GM12878 (cell line): ENCODE data around the gene CMTM2.

Experiments used
- ASH2L ChIP-seq: fragments of 300-600, 200-600 bp; sonication (generic); IDR thresholded peaks from 2 replicates; pipeline ENCODE4 v1.6.1; 2017; ENCODE audit warnings: low read depth, mild to moderate bottlenecking, borderline replicate concordance
- LARP7 ChIP-seq: fragments of 450-650 bp; IDR thresholded peaks from 2 replicates; pipeline ENCODE4 v1.6.1; 2017; ENCODE audit warnings: mild to moderate bottlenecking
- POLR2A ChIP-seq: IDR thresholded peaks from 2 replicates; pipeline ENCODE4 v1.6.1; 2011; ENCODE audit warnings: low read depth, mild to moderate bottlenecking, low read length
- POLR2AphosphoS5 ChIP-seq: IDR thresholded peaks from 2 replicates; pipeline ENCODE4 v1.6.1; 2011; ENCODE audit warnings: mild to moderate bottlenecking, low read length, inconsistent platforms
- ZBED1 ChIP-seq: IDR thresholded peaks from 2 replicates; pipeline ENCODE4 v1.6.1; 2016; ENCODE audit warnings: borderline replicate concordance
- TF ChIP-seq, protein P1 (sequence below): fragments of 450-650 bp; IDR thresholded peaks from 2 replicates; pipeline ENCODE4 v1.6.1; 2016; ENCODE audit warnings: mild to moderate bottlenecking
- TF ChIP-seq, protein P2 (sequence below), 3 experiments: IDR thresholded peaks in 2 of 3; conservative IDR thresholded peaks in 1 of 3; 2 replicates each; pipeline ENCODE4 v1.5.1; 2011; ENCODE audit warnings: low read depth in 3 of 3, low read length in 3 of 3, mild to moderate bottlenecking in 3 of 3, control low read depth in 2 of 3, moderate library complexity in 2 of 3, inconsistent platforms in 1 of 3, mixed read lengths in 1 of 3; ENCODE audit not compliant: control insufficient read depth in 2 of 3, insufficient read depth in 1 of 3; ENCODE audit errors: extremely low read depth in 1 of 3
- TF ChIP-seq, protein P3 (sequence below): fragments of 150-350 bp; IDR thresholded peaks from 2 replicates; pipeline ENCODE4 v1.6.1; 2016; ENCODE audit warnings: low read depth, low read length

DNA sequence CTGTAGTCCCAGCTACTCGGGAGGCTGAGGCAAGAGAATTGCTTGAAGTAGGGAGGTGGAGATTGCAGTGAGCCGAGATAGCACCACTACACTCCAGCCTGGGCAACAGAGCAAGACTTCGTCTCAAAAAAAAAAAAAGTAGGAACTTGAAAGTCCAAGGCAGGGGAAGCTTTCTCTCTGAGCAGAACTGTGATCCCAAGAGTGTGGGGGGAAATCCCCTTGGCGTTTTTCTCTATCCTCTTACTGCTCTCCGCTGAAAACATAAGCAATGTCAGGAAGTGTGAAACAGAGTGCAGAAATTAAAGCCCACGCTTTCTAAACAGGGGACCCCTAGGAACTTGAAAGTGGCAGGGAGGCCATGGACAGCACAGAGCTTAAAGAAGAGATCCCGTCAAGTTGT, 15.5 kb downstream of the CMTM2 start:
- TF ChIP-seq, protein P1, sequence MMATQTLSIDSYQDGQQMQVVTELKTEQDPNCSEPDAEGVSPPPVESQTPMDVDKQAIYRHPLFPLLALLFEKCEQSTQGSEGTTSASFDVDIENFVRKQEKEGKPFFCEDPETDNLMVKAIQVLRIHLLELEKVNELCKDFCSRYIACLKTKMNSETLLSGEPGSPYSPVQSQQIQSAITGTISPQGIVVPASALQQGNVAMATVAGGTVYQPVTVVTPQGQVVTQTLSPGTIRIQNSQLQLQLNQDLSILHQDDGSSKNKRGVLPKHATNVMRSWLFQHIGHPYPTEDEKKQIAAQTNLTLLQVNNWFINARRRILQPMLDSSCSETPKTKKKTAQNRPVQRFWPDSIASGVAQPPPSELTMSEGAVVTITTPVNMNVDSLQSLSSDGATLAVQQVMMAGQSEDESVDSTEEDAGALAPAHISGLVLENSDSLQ = no peak
- TF ChIP-seq POLR2A (no peak), POLR2AphosphoS5 (no peak), LARP7 (no peak), ZBED1 (no peak), ASH2L (no peak)
- TF ChIP-seq, protein P2, sequence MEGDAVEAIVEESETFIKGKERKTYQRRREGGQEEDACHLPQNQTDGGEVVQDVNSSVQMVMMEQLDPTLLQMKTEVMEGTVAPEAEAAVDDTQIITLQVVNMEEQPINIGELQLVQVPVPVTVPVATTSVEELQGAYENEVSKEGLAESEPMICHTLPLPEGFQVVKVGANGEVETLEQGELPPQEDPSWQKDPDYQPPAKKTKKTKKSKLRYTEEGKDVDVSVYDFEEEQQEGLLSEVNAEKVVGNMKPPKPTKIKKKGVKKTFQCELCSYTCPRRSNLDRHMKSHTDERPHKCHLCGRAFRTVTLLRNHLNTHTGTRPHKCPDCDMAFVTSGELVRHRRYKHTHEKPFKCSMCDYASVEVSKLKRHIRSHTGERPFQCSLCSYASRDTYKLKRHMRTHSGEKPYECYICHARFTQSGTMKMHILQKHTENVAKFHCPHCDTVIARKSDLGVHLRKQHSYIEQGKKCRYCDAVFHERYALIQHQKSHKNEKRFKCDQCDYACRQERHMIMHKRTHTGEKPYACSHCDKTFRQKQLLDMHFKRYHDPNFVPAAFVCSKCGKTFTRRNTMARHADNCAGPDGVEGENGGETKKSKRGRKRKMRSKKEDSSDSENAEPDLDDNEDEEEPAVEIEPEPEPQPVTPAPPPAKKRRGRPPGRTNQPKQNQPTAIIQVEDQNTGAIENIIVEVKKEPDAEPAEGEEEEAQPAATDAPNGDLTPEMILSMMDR (IDR thresholded peaks at IDR 0.05 in 2 of 3, conservative IDR thresholded peaks at IDR 0.05 in 1 of 3; ENCODE audit: control insufficient read depth in 2 of 3, extremely low read depth in 1 of 3, insufficient read depth in 1 of 3, low read depth in 3 of 3, low read length in 3 of 3) = no peak
- TF ChIP-seq, protein P3, sequence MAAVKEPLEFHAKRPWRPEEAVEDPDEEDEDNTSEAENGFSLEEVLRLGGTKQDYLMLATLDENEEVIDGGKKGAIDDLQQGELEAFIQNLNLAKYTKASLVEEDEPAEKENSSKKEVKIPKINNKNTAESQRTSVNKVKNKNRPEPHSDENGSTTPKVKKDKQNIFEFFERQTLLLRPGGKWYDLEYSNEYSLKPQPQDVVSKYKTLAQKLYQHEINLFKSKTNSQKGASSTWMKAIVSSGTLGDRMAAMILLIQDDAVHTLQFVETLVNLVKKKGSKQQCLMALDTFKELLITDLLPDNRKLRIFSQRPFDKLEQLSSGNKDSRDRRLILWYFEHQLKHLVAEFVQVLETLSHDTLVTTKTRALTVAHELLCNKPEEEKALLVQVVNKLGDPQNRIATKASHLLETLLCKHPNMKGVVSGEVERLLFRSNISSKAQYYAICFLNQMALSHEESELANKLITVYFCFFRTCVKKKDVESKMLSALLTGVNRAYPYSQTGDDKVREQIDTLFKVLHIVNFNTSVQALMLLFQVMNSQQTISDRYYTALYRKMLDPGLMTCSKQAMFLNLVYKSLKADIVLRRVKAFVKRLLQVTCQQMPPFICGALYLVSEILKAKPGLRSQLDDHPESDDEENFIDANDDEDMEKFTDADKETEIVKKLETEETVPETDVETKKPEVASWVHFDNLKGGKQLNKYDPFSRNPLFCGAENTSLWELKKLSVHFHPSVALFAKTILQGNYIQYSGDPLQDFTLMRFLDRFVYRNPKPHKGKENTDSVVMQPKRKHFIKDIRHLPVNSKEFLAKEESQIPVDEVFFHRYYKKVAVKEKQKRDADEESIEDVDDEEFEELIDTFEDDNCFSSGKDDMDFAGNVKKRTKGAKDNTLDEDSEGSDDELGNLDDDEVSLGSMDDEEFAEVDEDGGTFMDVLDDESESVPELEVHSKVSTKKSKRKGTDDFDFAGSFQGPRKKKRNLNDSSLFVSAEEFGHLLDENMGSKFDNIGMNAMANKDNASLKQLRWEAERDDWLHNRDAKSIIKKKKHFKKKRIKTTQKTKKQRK = no peak
